ENCODE results near the gene GSN. TPM values are rescaled to one million over a fixed set of nuclear protein-coding genes. Genes with fewer than 3 reads are reported as not detected.

GSN gene
- total and polyA plus RNA-seq, 2 of the 13 experiments (the other 11 are each of a cell fraction or from before 2014, with no cell fraction given), result 294 to 307 TPM

GRCh38 chr9:121296213-121297127 lies 28.5 kb downstream of the GSN start (continued):
- TF ChIP-seq CSRNP2 (CRISPR knock-in tag; conservative IDR thresholded peaks at IDR 0.05; ENCODE audit: low read depth) (no peak), ZNF543 (CRISPR knock-in tag; IDR thresholded peaks at IDR 0.05) (0 out of 2 replicates have a peak, but pooled peaks have one; percentile 37), MEIS1 (CRISPR knock-in tag; IDR thresholded peaks at IDR 0.05; ENCODE audit: borderline replicate concordance) (peak; percentile 57; the same call in 1 of the 2 replicates), PLRG1 (conservative IDR thresholded peaks at IDR 0.05) (no peak), GZF1 (CRISPR knock-in tag; IDR thresholded peaks at IDR 0.05) (no peak), ZFP36 (IDR thresholded peaks at IDR 0.05; ENCODE audit: borderline replicate concordance, low read depth, low read length, partially characterized antibody) (no peak), CENPX (CRISPR knock-in tag; IDR thresholded peaks at IDR 0.05) (no peak), NFE2L1 (CRISPR knock-in tag; IDR thresholded peaks at IDR 0.05; ENCODE audit: borderline replicate concordance) (no peak), RERE (CRISPR knock-in tag; IDR thresholded peaks at IDR 0.05; ENCODE audit: low read depth) (peak; percentile 37; the same call in 1 of the 2 replicates), GPN1 (CRISPR knock-in tag; IDR thresholded peaks at IDR 0.05; ENCODE audit: borderline replicate concordance) (no peak), ZNF556 (CRISPR knock-in tag; IDR thresholded peaks at IDR 0.05; ENCODE audit: borderline replicate concordance) (no peak; the same call in 1 of the 2 replicates), ZNF564 (CRISPR knock-in tag; IDR thresholded peaks at IDR 0.05) (peak; percentile 56; the same call in 1 of the 2 replicates), SNAI1 (CRISPR knock-in tag; IDR thresholded peaks at IDR 0.05; ENCODE audit: borderline replicate concordance) (no peak), SOX13 (IDR thresholded peaks at IDR 0.05) (peak; percentile 69; the same call in 1 of the 2 replicates), SOX13 (CRISPR knock-in tag; conservative IDR thresholded peaks at IDR 0.05 in 1 of 2, IDR thresholded peaks at IDR 0.05 in 1 of 2) (peak in 1 of 2 experiments; percentile 93; a peak in 2 of 4 replicates), SRF (IDR thresholded peaks at IDR 0.05; ENCODE audit: low read depth, low read length) (peak; percentile 8; the same call in 1 of the 2 replicates)

Data from HepG2 (cell line).